Neural progenitor cell (in vitro differentiated cells): ENCODE results near the gene PFDN1.

ENCODE experiments used
- CTCF ChIP-seq: fragments of 200-600 bp; sonication (generic); IDR thresholded peaks from 2 replicates; pipeline ENCODE4 v1.5.1; 2017; ENCODE audit warnings: antibody characterized with exemption, mild to moderate bottlenecking
- EZH2phosphoT487 ChIP-seq: fragments of 200-600 bp; sonication (generic); IDR thresholded peaks from 2 replicates; pipeline ENCODE4 v1.6.1; 2017; ENCODE audit warnings: antibody characterized with exemption

GRCh38 chr5:140205952-140206351, 96.9 kb downstream of the PFDN1 start:
- TF ChIP-seq CTCF = peak; percentile 49
- TF ChIP-seq EZH2phosphoT487 = no peak
